ENCODE measurements around the gene RPL35.
"Not testable (repeated sequence)": the region's sequence is repeated elsewhere in the genome, so short reads cannot be mapped to it uniquely, and the experiment has no call there.

RPL35 gene

DNA sequence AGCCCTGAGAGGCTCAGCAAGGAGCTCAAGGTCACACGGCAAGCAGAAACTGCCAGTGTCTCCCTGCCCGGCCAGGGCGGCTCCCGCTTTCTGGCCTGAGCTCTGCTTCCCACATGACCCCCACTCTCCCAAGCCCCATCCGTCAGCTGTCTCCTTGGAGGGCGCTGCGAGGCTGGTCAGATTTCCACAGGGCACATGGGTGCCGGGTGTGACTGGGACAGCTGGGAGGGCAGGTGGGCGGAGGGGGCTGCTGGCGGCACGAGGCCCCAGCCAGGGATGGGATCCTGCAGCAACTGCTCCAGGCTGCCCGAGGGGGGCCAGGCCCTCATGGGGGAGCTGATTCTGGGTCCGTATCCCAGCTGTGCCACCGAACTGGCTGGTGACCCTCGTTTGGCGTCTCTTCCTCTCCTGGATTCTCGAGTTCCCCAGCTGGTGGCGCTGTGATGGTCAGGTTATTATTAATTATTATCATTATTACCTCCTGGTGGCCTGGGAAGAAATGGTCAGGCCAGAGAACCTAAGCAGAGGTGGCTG is 21.4 kb downstream of the RPL35 start:
- Histone ChIP-seq H3K9me3 (ENCODE audit: control insufficient read depth in 1 of 2, low read length in 2 of 2) (no peaks in the 10 kb centered on the region), H3K27me3 (ENCODE audit: control insufficient read depth in 1 of 2, insufficient read depth in 2 of 2, low read length in 2 of 2) (no peaks in the 10 kb centered on the region), H3K4me1 (ENCODE audit: control insufficient read depth in 1 of 2, insufficient read depth in 2 of 2, low read length in 2 of 2) (peaks cover 3 to 6% of the 10 kb centered on the region in 2 donors), H3K4me3 (ENCODE audit: low read depth in 1 of 2, low read length in 2 of 2) (no peak overlapping the region), H3K27ac (ENCODE audit: low read depth, low read length) (no peak overlapping the region), H3K36me3 (ENCODE audit: control insufficient read depth in 1 of 2, insufficient read depth in 2 of 2, low read length in 2 of 2) (no peaks in the 10 kb centered on the region), H3K9ac (ENCODE audit: low read depth in 1 of 2, low read length in 2 of 2) (no peak overlapping the region)

DNA sequence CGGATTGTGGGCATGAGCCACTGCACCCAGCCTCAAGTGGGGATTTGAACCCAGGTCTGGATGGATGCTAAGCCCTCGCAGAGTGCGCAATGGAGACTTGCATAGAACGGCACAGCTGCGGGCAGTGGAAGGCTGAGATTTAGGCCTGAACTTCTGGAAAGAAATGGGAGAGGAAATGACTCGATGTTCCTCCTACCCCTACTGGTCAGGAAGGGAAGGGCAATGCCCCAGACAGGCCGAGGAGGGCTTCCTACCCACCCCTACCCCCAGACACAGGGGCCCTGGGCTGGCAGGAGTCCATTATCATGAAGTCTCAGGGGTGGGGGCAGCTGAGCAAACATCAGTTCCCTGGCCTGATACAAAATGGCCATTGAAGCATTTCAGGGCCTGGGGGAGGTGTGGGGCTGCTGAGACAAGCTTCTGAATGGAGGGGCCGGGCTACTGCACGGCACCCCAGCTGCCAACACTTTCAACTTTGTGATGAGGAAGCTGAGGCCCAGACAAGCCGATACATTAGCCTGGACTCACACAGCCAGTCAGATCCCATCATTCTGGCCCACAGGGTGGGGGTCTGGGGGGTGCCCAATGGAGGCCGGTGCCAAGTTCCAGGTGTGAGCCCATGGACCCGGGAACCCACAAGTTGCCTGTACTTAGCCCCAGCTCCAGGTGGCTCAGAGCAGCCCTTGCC is 22.0 kb downstream of the RPL35 start:
- Histone ChIP-seq H3K4me1 (ENCODE audit: control insufficient read depth in 1 of 2, insufficient read depth in 2 of 2, low read length in 2 of 2) (peaks cover 9 to 13% of the 10 kb centered on the region in 2 donors), H3K9me3 (ENCODE audit: control insufficient read depth in 1 of 2, low read length in 2 of 2) (no peaks in the 10 kb centered on the region), H3K27ac (ENCODE audit: low read depth, low read length) (no peak overlapping the region), H3K27me3 (ENCODE audit: control insufficient read depth in 1 of 2, insufficient read depth in 2 of 2, low read length in 2 of 2) (no peaks in the 10 kb centered on the region), H3K4me3 (ENCODE audit: low read depth in 1 of 2, low read length in 2 of 2) (no peak overlapping the region), H3K36me3 (ENCODE audit: control insufficient read depth in 1 of 2, insufficient read depth in 2 of 2, low read length in 2 of 2) (no peaks in the 10 kb centered on the region), H3K9ac (ENCODE audit: low read depth in 1 of 2, low read length in 2 of 2) (no peak overlapping the region)

DNA sequence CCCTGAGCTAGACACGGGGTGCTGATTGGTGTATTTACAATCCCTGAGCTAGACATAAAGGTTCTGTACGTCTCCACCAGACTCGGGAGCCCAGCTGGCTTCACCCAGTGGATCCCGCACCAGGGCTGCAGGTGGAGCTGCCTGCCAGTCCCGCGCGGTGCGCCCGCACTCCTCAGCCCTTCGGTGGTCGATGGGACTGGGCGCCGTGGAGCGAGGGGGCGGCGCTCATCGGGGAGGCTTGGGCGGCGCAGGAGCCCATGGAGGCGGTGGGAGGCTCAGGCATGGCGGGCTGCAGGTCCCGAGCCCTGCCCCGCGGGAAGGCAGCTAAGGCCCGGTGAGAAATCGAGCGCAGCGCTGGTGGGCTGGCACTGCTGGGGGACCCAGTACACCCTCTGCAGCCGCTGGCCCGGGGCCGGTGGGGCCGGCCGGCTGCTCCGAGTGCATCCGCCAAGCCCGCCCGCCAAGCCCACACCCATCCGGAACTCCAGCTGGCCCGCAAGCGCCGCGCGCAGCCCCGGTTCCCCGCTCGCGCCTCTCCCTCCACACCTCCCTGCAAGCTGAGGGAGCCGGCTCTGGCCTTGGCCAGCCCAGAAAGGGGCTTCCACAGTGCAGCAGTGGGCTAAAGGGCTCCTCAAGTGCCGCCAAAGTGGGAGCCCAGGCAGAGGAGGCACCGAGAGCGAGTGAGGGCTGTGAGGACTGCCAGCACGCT is 23.0 kb downstream of the RPL35 start:
- not testable (repeated sequence) for H3K9me3 ChIP-seq (ENCODE audit: control insufficient read depth in 1 of 2, low read length in 2 of 2); H3K9ac ChIP-seq (ENCODE audit: low read depth in 1 of 2, low read length in 2 of 2); H3K4me3 ChIP-seq (ENCODE audit: low read depth in 1 of 2, low read length in 2 of 2); H3K36me3 ChIP-seq (ENCODE audit: control insufficient read depth in 1 of 2, insufficient read depth in 2 of 2, low read length in 2 of 2); H3K27ac ChIP-seq (ENCODE audit: low read depth, low read length); H3K27me3 ChIP-seq (ENCODE audit: control insufficient read depth in 1 of 2, insufficient read depth in 2 of 2, low read length in 2 of 2)
- peaks cover 14 to 18% of the 10 kb centered on the region in 2 donors for H3K4me1 ChIP-seq (ENCODE audit: control insufficient read depth in 1 of 2, insufficient read depth in 2 of 2, low read length in 2 of 2)

DNA sequence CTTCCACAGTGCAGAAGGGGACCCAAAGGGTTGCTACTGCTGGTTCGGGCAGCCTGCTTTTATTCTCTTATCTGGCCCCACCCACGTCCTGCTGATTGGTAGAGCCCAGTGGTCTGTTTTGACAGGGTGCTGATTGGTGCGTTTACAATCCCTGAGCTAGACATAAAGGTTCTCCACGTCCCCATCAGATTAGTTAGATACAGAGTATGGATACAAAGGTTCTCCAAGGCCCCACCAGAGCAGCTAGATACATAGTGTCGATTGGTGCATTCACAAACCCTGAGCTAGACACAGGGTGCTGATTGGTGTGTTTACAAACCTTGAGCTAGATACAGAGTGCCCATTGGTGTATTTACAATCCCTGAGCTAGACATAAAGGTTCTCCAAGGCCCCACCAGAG is 23.6 kb downstream of the RPL35 start:
- not testable (repeated sequence) for H3K36me3 ChIP-seq (ENCODE audit: control insufficient read depth in 1 of 2, insufficient read depth in 2 of 2, low read length in 2 of 2); H3K4me3 ChIP-seq (ENCODE audit: low read depth in 1 of 2, low read length in 2 of 2); H3K9me3 ChIP-seq (ENCODE audit: control insufficient read depth in 1 of 2, low read length in 2 of 2); H3K27me3 ChIP-seq (ENCODE audit: control insufficient read depth in 1 of 2, insufficient read depth in 2 of 2, low read length in 2 of 2); H3K9ac ChIP-seq (ENCODE audit: low read depth in 1 of 2, low read length in 2 of 2); H3K27ac ChIP-seq (ENCODE audit: low read depth, low read length)
- peaks cover 14 to 18% of the 10 kb centered on the region in 2 donors for H3K4me1 ChIP-seq (ENCODE audit: control insufficient read depth in 1 of 2, insufficient read depth in 2 of 2, low read length in 2 of 2)

DNA sequence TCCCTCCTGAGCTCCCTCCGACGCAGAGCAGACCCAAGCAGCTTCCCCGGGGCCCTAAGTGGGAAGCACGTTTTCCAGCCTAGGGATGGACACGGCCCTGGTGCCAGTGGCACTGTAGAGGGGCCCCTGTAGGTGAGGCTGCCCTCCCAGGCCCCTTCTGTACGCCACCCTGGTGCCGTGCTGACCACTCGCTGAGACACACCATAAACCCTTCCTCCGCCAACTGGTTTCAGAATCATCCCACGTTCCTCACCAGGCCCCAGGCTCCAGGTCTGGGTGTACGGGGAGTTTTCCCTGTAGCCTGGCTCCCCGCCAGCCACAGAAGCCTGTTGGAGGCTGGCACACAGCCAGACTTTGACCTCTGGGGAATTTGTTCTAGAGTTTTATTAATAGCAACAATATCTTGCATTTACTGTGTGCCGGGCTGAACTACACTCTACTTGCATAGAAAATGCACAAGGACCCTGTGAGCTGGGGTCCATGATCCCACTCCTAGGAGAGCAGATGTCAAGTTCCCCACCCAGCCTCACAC is 26.7 kb downstream of the RPL35 start:
- H3K36me3 ChIP-seq (ENCODE audit: control insufficient read depth in 1 of 2, insufficient read depth in 2 of 2, low read length in 2 of 2) = no peaks in the 10 kb centered on the region
- H3K9me3 ChIP-seq (ENCODE audit: control insufficient read depth in 1 of 2, low read length in 2 of 2) = no peaks in the 10 kb centered on the region
- no peak overlapping the region for H3K27ac ChIP-seq (ENCODE audit: low read depth, low read length)
- no peak overlapping the region for H3K4me3 ChIP-seq (ENCODE audit: low read depth in 1 of 2, low read length in 2 of 2)
- H3K9ac ChIP-seq (ENCODE audit: low read depth in 1 of 2, low read length in 2 of 2) = no peak overlapping the region
- H3K4me1 ChIP-seq (ENCODE audit: control insufficient read depth in 1 of 2, insufficient read depth in 2 of 2, low read length in 2 of 2) = peaks cover 14 to 20% of the 10 kb centered on the region in 2 donors
- no peaks in the 10 kb centered on the region for H3K27me3 ChIP-seq (ENCODE audit: control insufficient read depth in 1 of 2, insufficient read depth in 2 of 2, low read length in 2 of 2)

DNA sequence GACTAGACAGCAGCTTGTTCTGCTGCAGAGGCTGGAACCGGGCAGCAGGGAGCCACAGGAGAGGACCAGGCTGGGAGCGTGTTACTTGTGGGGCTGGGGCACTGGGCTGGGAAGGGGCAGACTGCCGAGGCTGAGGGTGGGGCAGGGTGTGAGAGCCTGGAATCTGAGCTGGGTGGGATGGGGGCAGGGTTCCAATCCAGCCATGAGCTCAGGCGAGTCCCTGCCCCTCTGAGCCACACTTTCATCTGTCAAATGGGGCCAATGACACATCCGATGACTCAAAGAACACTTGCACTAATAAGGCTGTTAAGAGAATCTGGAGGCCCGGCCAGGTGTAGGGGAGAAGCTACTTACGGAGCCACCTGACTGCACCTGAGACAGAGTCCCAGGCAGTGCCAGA is 27.2 kb downstream of the RPL35 start:
- Histone ChIP-seq H3K4me3 (ENCODE audit: low read depth in 1 of 2, low read length in 2 of 2) (no peak overlapping the region), H3K9me3 (ENCODE audit: control insufficient read depth in 1 of 2, low read length in 2 of 2) (no peaks in the 10 kb centered on the region), H3K27ac (ENCODE audit: low read depth, low read length) (no peak overlapping the region), H3K27me3 (ENCODE audit: control insufficient read depth in 1 of 2, insufficient read depth in 2 of 2, low read length in 2 of 2) (no peaks in the 10 kb centered on the region), H3K4me1 (ENCODE audit: control insufficient read depth in 1 of 2, insufficient read depth in 2 of 2, low read length in 2 of 2) (peaks cover 14 to 19% of the 10 kb centered on the region in 2 donors), H3K36me3 (ENCODE audit: control insufficient read depth in 1 of 2, insufficient read depth in 2 of 2, low read length in 2 of 2) (no peaks in the 10 kb centered on the region), H3K9ac (ENCODE audit: low read depth in 1 of 2, low read length in 2 of 2) (no peak overlapping the region)

DNA sequence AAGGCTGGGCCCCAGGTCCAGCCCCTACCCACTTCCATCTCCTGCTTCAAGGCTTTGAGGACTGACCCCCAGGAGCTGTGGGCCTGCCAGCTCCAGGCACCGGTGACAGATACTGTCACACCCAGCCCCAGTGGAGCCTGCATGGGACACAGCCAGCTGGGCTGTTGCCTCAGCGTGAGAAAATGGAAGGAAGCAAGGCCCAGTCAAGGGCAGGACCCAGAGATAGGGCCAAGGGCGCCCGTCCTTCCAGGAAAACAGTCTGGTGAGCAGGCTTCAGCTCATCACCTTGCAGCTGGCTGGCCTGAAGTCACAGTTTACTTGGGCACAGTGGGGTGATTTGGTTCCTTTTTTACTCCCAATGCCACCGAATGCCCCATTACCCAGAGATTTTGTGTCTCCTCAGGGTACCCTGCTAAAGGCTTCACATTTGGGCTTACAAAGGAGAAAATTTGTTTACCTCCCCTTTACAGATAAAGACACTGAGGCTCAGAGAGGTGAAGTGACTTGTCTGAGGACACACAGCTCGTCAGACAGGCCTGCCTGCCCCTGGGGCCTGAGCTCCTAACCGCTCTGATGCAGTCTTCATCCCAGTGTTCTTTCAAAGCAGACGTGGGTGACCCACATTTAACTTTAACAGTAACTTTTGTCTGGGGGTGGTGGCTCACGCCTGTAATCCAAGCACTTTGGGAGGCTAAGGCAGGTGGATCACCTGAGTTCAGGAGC is 30.0 kb downstream of the RPL35 start:
- no peaks in the 10 kb centered on the region for H3K27me3 ChIP-seq (ENCODE audit: control insufficient read depth in 1 of 2, insufficient read depth in 2 of 2, low read length in 2 of 2)
- H3K9ac ChIP-seq (ENCODE audit: low read depth in 1 of 2, low read length in 2 of 2) = no peak overlapping the region
- no peak overlapping the region for H3K4me3 ChIP-seq (ENCODE audit: low read depth in 1 of 2, low read length in 2 of 2)
- no peaks in the 10 kb centered on the region for H3K9me3 ChIP-seq (ENCODE audit: control insufficient read depth in 1 of 2, low read length in 2 of 2)
- H3K36me3 ChIP-seq (ENCODE audit: control insufficient read depth in 1 of 2, insufficient read depth in 2 of 2, low read length in 2 of 2) = no peaks in the 10 kb centered on the region
- peaks cover 14 to 19% of the 10 kb centered on the region in 2 donors for H3K4me1 ChIP-seq (ENCODE audit: control insufficient read depth in 1 of 2, insufficient read depth in 2 of 2, low read length in 2 of 2)
- no peak overlapping the region for H3K27ac ChIP-seq (ENCODE audit: low read depth, low read length)

DNA sequence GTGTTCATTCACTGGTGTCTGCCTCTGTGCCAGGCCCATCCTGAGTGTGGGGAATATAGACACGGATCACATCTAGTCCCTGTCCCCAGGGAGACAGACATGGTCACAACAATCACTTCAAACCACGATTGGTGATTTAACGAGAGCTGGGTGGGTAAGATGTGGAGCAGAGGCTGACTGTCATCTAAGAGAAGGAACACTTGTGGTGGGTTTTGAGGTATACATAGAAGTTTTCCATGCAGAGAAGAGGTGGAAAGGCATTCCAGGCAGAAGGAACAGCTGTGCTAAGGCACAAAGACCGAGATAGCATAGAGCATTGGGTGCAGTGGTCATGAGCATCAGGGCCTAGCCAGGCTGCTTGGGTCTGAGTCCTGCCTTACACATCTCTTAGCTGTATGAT is 31.2 kb downstream of the RPL35 start:
- Histone ChIP-seq H3K9me3 (ENCODE audit: control insufficient read depth in 1 of 2, low read length in 2 of 2) (no peaks in the 10 kb centered on the region), H3K27me3 (ENCODE audit: control insufficient read depth in 1 of 2, insufficient read depth in 2 of 2, low read length in 2 of 2) (no peaks in the 10 kb centered on the region), H3K27ac (ENCODE audit: low read depth, low read length) (no peak overlapping the region), H3K4me3 (ENCODE audit: low read depth in 1 of 2, low read length in 2 of 2) (no peak overlapping the region), H3K36me3 (ENCODE audit: control insufficient read depth in 1 of 2, insufficient read depth in 2 of 2, low read length in 2 of 2) (no peaks in the 10 kb centered on the region), H3K9ac (ENCODE audit: low read depth in 1 of 2, low read length in 2 of 2) (no peak overlapping the region), H3K4me1 (ENCODE audit: control insufficient read depth in 1 of 2, insufficient read depth in 2 of 2, low read length in 2 of 2) (peaks cover 13 to 19% of the 10 kb centered on the region in 2 donors)

DNA sequence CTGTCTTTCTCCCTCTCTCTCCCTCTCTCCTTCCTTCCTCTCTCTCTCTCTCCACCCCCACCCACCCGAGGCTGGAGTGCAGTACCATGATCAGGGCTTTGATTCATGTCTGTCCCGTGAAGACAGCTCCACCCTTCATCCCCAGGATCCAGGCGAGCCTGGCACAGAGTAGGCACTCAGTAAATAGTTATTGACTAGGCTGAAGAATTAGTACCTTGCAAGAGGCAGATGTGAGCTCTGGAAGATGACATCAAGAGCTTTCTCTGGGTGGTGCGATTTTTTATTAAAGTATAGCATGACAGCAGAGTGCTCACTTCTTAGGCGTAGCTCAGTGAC is 32.5 kb downstream of the RPL35 start:
- H3K36me3 ChIP-seq (ENCODE audit: control insufficient read depth in 1 of 2, insufficient read depth in 2 of 2, low read length in 2 of 2) = no peaks in the 10 kb centered on the region
- H3K27me3 ChIP-seq (ENCODE audit: control insufficient read depth in 1 of 2, insufficient read depth in 2 of 2, low read length in 2 of 2) = no peaks in the 10 kb centered on the region
- no peak overlapping the region for H3K4me3 ChIP-seq (ENCODE audit: low read depth in 1 of 2, low read length in 2 of 2)
- H3K27ac ChIP-seq (ENCODE audit: low read depth, low read length) = no peak overlapping the region
- H3K9me3 ChIP-seq (ENCODE audit: control insufficient read depth in 1 of 2, low read length in 2 of 2) = no peaks in the 10 kb centered on the region
- H3K4me1 ChIP-seq (ENCODE audit: control insufficient read depth in 1 of 2, insufficient read depth in 2 of 2, low read length in 2 of 2) = peaks cover under 1 to 6% of the 10 kb centered on the region in 2 donors
- no peak overlapping the region for H3K9ac ChIP-seq (ENCODE audit: low read depth in 1 of 2, low read length in 2 of 2)

Data from duodenal mucosa (tissue), 2 donors.